Osteoblast (primary cell): ENCODE data around the gene RNF113B. TPM values are rescaled to one million over a fixed set of nuclear protein-coding genes. Genes with fewer than 3 reads are reported as not detected.

Experiments
- DNase-seq: peaks from one replicate; pipeline ENCODE4 v3.0.0; 2011; ENCODE audit warnings: low spot score, mixed read lengths; ENCODE audit not compliant: insufficient read length; ENCODE audit errors: missing footprints
- H2AFZ ChIP-seq: 2 replicates; pipeline ENCODE4 v1.6.0; 2011; ENCODE audit warnings: mild to moderate bottlenecking, low read length
- H3K27ac ChIP-seq: 2 replicates; pipeline ENCODE4 v1.5.1; 2011; ENCODE audit warnings: mild to moderate bottlenecking, low read depth, low read length, moderate library complexity
- H3K27me3 ChIP-seq: 2 replicates; pipeline ENCODE4 v1.6.0; 2012; ENCODE audit warnings: mild to moderate bottlenecking, control low read depth, inconsistent platforms, low read length, moderate library complexity; ENCODE audit not compliant: insufficient read depth
- H3K36me3 ChIP-seq: 2 replicates; pipeline ENCODE4 v1.5.1; 2011; ENCODE audit warnings: mild to moderate bottlenecking, low read length, control low read depth, moderate library complexity; ENCODE audit not compliant: insufficient read depth
- H3K4me1 ChIP-seq: 2 replicates; pipeline ENCODE4 v1.5.1; 2011; ENCODE audit warnings: mild to moderate bottlenecking, low read length, control low read depth, moderate library complexity; ENCODE audit not compliant: insufficient read depth
- H3K4me2 ChIP-seq: 2 replicates; pipeline ENCODE4 v1.6.0; 2011; ENCODE audit warnings: mild to moderate bottlenecking, low read length; ENCODE audit not compliant: insufficient read depth
- H3K4me3 ChIP-seq: fragments of 200-600 bp; sonication (generic); 3 replicates; pipeline ENCODE4 v1.5.1; 2012; ENCODE audit warnings: mild to moderate bottlenecking, low read length, inconsistent platforms; ENCODE audit not compliant: insufficient read depth
- H3K79me2 ChIP-seq: 2 replicates; pipeline ENCODE4 v1.6.0; 2012; ENCODE audit warnings: mild to moderate bottlenecking, low read length, control low read depth, inconsistent platforms; ENCODE audit not compliant: insufficient read depth
- H3K9me3 ChIP-seq: 2 replicates; pipeline ENCODE4 v1.5.1; 2011; ENCODE audit warnings: low read depth, low read length, control low read depth
- H4K20me1 ChIP-seq: 2 replicates; pipeline ENCODE4 v1.6.0; 2012; ENCODE audit warnings: mild to moderate bottlenecking, low read length, control low read depth; ENCODE audit not compliant: insufficient read depth
- total RNA-seq: library from RNA; depleted of rRNA; stranded (reverse); fragments of >200 nt; gene quantifications from 2 replicates; pipeline ENCODE4 v1.2.3, GENCODE V29; 2012
- TF ChIP-seq, protein P1 (sequence below): IDR thresholded peaks from 2 replicates; pipeline ENCODE4 v1.5.1; 2011; ENCODE audit warnings: mild to moderate bottlenecking, low read depth, low read length, moderate library complexity; ENCODE audit errors: extremely low read depth

Gene RNF113B
- total RNA-seq, 1 donor, result not detected

DNA sequence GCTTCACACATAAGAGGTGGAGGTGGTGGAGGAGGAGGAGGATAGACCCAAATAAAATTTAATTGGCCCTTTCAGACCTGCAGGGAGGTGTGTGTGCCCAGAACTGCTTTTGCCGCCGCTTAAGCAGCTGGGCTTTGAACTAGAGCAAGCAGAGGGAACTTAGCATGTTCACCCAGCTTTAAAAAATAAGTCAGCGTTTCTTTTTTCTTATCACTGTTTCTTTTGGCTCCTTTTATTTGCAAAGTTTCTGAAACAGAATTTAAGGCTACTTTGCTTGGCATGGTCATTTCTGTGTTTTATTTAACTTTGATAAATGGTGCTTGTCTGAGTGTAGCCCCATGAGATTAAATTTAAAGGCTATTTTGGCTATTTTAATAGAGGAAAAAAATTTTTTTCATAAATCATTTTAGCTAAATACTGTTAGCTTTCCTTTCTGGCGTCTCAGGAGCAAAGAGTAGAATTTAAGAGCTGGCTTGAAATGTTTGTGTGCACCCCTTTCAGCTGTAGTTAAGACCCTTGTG is 43.3 kb upstream of the RNF113B start:
- no peak overlapping the region for H2AFZ ChIP-seq
- peaks cover 55% of the 10 kb centered on the region for H3K79me2 ChIP-seq

DNA sequence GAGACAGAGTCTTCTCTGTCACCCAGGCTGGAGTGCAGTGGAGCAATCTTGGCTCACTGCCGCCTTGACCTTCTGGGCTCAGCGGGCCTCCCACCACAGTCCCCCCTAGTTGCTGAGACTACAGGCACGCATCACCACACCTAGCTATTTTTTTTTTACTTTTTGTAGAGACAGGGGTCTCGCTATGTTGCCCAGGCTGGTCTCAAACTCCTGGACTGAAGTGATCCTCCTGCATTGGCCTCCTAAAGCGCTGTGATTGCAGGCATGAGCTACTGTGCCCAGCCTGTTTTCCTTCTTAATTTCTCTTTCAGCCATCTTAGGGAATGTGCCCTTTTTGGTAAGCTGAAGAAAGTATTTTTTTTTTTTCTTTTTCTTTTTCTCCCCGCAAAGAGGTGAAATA is 42.6 kb upstream of the RNF113B start:
- Histone ChIP-seq H4K20me1 (no peaks in the 10 kb centered on the region), H2AFZ (no peak overlapping the region), H3K79me2 (peaks cover 55% of the 10 kb centered on the region), H3K36me3 (peaks cover 9% of the 10 kb centered on the region), H3K4me2 (no peak overlapping the region), H3K4me1 (peaks cover 51% of the 10 kb centered on the region), H3K4me3 (no peak overlapping the region), H3K27ac (peak overlapping the region; percentile 18), H3K27me3 (no peaks in the 10 kb centered on the region), H3K9me3 (no peaks in the 10 kb centered on the region)
- DNase-seq, result no peak
- TF ChIP-seq, protein P1, sequence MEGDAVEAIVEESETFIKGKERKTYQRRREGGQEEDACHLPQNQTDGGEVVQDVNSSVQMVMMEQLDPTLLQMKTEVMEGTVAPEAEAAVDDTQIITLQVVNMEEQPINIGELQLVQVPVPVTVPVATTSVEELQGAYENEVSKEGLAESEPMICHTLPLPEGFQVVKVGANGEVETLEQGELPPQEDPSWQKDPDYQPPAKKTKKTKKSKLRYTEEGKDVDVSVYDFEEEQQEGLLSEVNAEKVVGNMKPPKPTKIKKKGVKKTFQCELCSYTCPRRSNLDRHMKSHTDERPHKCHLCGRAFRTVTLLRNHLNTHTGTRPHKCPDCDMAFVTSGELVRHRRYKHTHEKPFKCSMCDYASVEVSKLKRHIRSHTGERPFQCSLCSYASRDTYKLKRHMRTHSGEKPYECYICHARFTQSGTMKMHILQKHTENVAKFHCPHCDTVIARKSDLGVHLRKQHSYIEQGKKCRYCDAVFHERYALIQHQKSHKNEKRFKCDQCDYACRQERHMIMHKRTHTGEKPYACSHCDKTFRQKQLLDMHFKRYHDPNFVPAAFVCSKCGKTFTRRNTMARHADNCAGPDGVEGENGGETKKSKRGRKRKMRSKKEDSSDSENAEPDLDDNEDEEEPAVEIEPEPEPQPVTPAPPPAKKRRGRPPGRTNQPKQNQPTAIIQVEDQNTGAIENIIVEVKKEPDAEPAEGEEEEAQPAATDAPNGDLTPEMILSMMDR, result no peak

More for the DNA sequence above, 43.3 kb upstream of the RNF113B start:
- Histone ChIP-seq H3K27ac (peak overlapping the region; percentile 18), H3K4me3 (no peak overlapping the region), H4K20me1 (no peaks in the 10 kb centered on the region), H3K9me3 (no peaks in the 10 kb centered on the region), H3K36me3 (peaks cover 9% of the 10 kb centered on the region), H3K4me1 (peaks cover 45% of the 10 kb centered on the region), H3K27me3 (no peaks in the 10 kb centered on the region), H3K4me2 (peak overlapping the region; percentile 5)
- TF ChIP-seq, protein P1, result no peak
- DNase-seq, result peak; percentile 66

DNA sequence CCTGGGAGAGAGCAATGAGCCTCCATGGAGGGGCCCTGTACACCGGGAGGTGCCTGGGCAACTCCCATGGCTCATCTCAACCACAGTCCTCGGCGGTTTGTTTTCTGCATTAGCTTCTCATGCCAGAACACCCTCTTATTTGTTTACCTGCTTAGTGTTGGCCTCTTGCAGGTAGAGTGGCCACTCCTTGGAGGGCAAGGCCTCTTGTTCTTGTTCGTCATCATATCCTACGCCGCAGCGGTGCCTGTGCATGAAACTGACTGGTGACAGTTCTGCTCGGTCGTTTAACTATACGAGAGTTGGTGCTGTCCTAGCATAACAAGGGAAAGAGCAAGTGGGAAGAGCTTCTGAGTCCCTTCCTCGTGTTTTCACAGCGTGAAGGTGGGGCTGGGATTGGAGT is 40.5 kb upstream of the RNF113B start:
- Histone ChIP-seq H3K27me3 (no peaks in the 10 kb centered on the region), H3K36me3 (peaks cover 24% of the 10 kb centered on the region), H3K9me3 (no peaks in the 10 kb centered on the region), H3K4me3 (no peak overlapping the region), H4K20me1 (no peaks in the 10 kb centered on the region), H3K4me2 (no peak overlapping the region), H2AFZ (no peak overlapping the region), H3K4me1 (peaks cover 63% of the 10 kb centered on the region), H3K27ac (no peak overlapping the region), H3K79me2 (peaks cover 59% of the 10 kb centered on the region)
- no peak for DNase-seq
- TF ChIP-seq, protein P1, result no peak

DNA sequence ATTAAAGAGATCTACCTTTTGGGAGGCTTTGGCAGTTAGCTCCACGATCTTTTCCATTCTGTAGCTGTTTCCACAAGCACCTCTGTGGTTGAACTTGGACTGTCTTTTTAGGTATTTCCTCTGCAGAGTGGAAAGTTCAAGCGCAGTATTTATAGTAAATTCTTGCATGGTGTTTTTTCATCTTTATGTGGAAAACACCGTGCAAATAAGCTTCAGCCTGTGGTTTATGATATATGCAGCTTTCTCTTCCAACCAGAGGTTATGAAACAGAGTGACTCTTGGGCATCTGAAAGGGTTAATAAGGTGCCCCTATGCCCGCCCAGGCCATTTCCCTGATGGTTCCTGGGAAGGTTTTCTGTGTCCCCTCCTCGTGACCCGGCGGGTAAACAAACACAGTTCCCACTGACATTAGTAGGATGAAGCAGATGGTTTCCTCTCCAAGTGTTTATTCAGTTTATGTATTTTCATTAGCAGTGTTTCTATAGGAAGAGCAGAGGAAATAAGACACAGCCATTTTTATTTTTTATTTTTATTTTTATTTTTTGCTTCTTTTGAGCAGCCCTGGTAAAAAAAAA is 39.7 kb upstream of the RNF113B start:
- no peak overlapping the region for H3K4me3 ChIP-seq
- no peaks in the 10 kb centered on the region for H4K20me1 ChIP-seq
- peaks cover 58% of the 10 kb centered on the region for H3K4me1 ChIP-seq
- H2AFZ ChIP-seq, result no peak overlapping the region
- TF ChIP-seq, protein P1, result no peak
- DNase-seq, result no peak
- H3K27me3 ChIP-seq, result no peaks in the 10 kb centered on the region
- peak overlapping the region; percentile 90 for H3K27ac ChIP-seq
- no peak overlapping the region for H3K4me2 ChIP-seq
- peaks cover 62% of the 10 kb centered on the region for H3K79me2 ChIP-seq
- H3K36me3 ChIP-seq, result peaks cover 24% of the 10 kb centered on the region
- H3K9me3 ChIP-seq, result no peaks in the 10 kb centered on the region
